HepG2 (cell line): Measurements from ENCODE around the gene FAM72A. TPM values are rescaled to one million over a fixed set of nuclear protein-coding genes. Genes with fewer than 3 reads are reported as not detected.
"Not testable (repeated sequence)": the region's sequence is repeated elsewhere in the genome, so short reads cannot be mapped to it uniquely, and the experiment has no call there.

ENCODE experiments used
- ATAC-seq: fragments of 200-7000 bp; cut with Tn5 transposase; 3 replicates; pipeline ENCODE4 v1.9.1; 2020; ENCODE audit warnings: mild to moderate bottlenecking, moderate library complexity
- BruUV-seq: library from RNA; stranded (reverse); fragments of 400-500 nt; replicated peaks from 2 replicates; lab custom pipeline; 2021; lab: Mats Ljungman, UMichigan
- CTCF ChIA-PET: fragments of 300-600 bp; formaldehyde crosslinking; extraction: SDS; loops from one replicate; lab custom pipeline; 2021; ENCODE audit warnings: low total read pairs, inconsistent platforms, low intra/inter-chr PET ratio; lab: Yijun Ruan, JAX
- POLR2A ChIA-PET: fragments of 350-600 bp; sonication (Branson Sonifier 250); formaldehyde crosslinking; loops from one replicate; lab custom pipeline; 2020; ENCODE audit warnings: antibody characterized with exemption, inconsistent platforms; lab: Yijun Ruan, JAX
- DNase-seq: peaks from one replicate; pipeline ENCODE4 v3.0.0-alpha.2; 2015; ENCODE audit warnings: low spot score
- FAIRE-seq: peaks from 3 replicates; lab custom pipeline; 2011; peaks lifted over from hg19 to GRCh38; lab: Jason Lieb, UNC
- H2AFZ ChIP-seq: one replicate; pipeline ENCODE4 v1.6.1; 2011; ENCODE audit warnings: low read length, inconsistent platforms
- H3K27ac ChIP-seq: fragments of 300-600 bp; 3 replicates; pipeline ENCODE4 v1.8.0; 2011; ENCODE audit warnings: mixed run types, mild to moderate bottlenecking, mixed read lengths, low read length, inconsistent platforms; ENCODE audit not compliant: insufficient read depth; ENCODE audit errors: extremely low read length
- H3K27me3 ChIP-seq, 2 experiments: fragments of 200-600 bp in 1 of 2; 2 replicates in 1 of 2; 3 replicates in 1 of 2; pipeline versions ENCODE4 v1.6.0 to v1.8.0; 2011; ENCODE audit warnings: low read length in 2 of 2, mild to moderate bottlenecking in 2 of 2, moderate library complexity in 2 of 2, inconsistent platforms in 1 of 2; ENCODE audit not compliant: insufficient read depth in 2 of 2, control insufficient read depth in 1 of 2
- H3K36me3 ChIP-seq, 2 experiments: fragments of 200-600 bp in 1 of 2; replicated peaks in 1 of 2; 2 replicates in 1 of 2; 3 replicates in 1 of 2; pipeline versions ENCODE4 v1.5.1 to v1.8.0; 2011; ENCODE audit warnings: low read length in 2 of 2, inconsistent platforms in 1 of 2; ENCODE audit not compliant: insufficient read depth in 2 of 2, control insufficient read depth in 1 of 2
- H3K4me1 ChIP-seq: 2 replicates; pipeline ENCODE4 v1.5.1; 2012; ENCODE audit warnings: low read length, inconsistent platforms; ENCODE audit not compliant: insufficient read depth
- H3K4me2 ChIP-seq: 2 replicates; pipeline ENCODE4 v1.6.0; 2011; ENCODE audit warnings: low read depth, low read length, inconsistent platforms
- H3K4me3 ChIP-seq, 3 experiments: fragments of 200-600 bp in 1 of 3; sonication (generic), shearing (Covaris generic) in 1 of 3; replicated peaks in 1 of 3; 2 replicates each; pipeline ENCODE4 v1.5.1; 2011 to 2016; ENCODE audit warnings: low read length in 3 of 3, inconsistent platforms in 2 of 3, low read depth in 2 of 3, mild to moderate bottlenecking in 2 of 3, control low read depth in 1 of 3, mixed read lengths in 1 of 3; ENCODE audit not compliant: insufficient read depth in 1 of 3
- H3K79me2 ChIP-seq: one replicate; pipeline ENCODE4 v1.6.1; 2011; ENCODE audit warnings: low read length, inconsistent platforms; ENCODE audit not compliant: insufficient read depth
- H3K9ac ChIP-seq: 2 replicates; pipeline ENCODE4 v1.6.0; 2011; ENCODE audit warnings: mild to moderate bottlenecking, low read depth, low read length, inconsistent platforms; ENCODE audit not compliant: insufficient read depth
- H3K9me3 ChIP-seq: 2 replicates; pipeline ENCODE4 v1.5.1; 2012; ENCODE audit warnings: mild to moderate bottlenecking, low read length
- H4K20me1 ChIP-seq: 2 replicates; pipeline ENCODE4 v1.6.0; 2011; ENCODE audit warnings: inconsistent platforms, mild to moderate bottlenecking, low read length, moderate library complexity; ENCODE audit not compliant: insufficient read depth
- HNRNPLL ChIP-seq: fragments of 200-400 bp; formaldehyde crosslinking; IDR thresholded peaks from 2 replicates; pipeline ENCODE4 v1.6.1; 2017; ENCODE audit warnings: mild to moderate bottlenecking, low read depth, low read length; ENCODE audit not compliant: poor library complexity, severe bottlenecking
- PHF8 ChIP-seq: sonication (generic); formaldehyde crosslinking; IDR thresholded peaks from 2 replicates; pipeline ENCODE4 v1.5.0; 2020; ENCODE audit warnings: missing genetic modification reagents
- SAP130 ChIP-seq: IDR thresholded peaks from 2 replicates; pipeline ENCODE4 v1.6.1; 2016; ENCODE audit warnings: low read depth
- TAF1 ChIP-seq: sonication (generic); formaldehyde crosslinking; IDR thresholded peaks from 2 replicates; pipeline ENCODE4 v1.4.0; 2020; ENCODE audit warnings: missing genetic modification reagents
- ZFY ChIP-seq: sonication (generic); formaldehyde crosslinking; IDR thresholded peaks from 2 replicates; pipeline ENCODE4 v1.4.0; 2020; ENCODE audit warnings: missing genetic modification reagents
- WGBS: methylation state at CpG from one replicate; pipeline ENCODE4 v1.1.6; 2017; ENCODE audit warnings: low lambda C conversion rate; 5-methylcytosine and 5-hydroxymethylcytosine counted together
- in situ Hi-C: cut with HindIII; loops from 2 replicates; pipeline ENCODE4 v1.10.0; 2017; ENCODE audit warnings: low pct_unique_long_range_greater_than_20kb; ENCODE audit not compliant: extremely low pct_ligation_motif_present
- intact Hi-C: fragments of 100-400 bp; cut with micrococcal nuclease; formaldehyde crosslinking; loops from one replicate; pipeline ENCODE4 v1.10.0; 2022; ENCODE audit not compliant: unreplicated experiment
- polyA plus RNA-seq, 8 experiments: library from polyadenylated mRNA; depleted of rRNA in 3 of 8; stranded (reverse) in 7 of 8; unstranded in 1 of 8; fragments of >200 nt; fragmentation: Illumina TruSeq in 4 of 8; extraction: Trizol in 4 of 8; gene quantifications; 2 replicates each; pipeline versions ENCODE4 v1.2.1 to v1.2.3, GENCODE V29; 2011 to 2016; ENCODE audit warnings: low read depth in 4 of 8, missing spikeins in 1 of 8, mixed read lengths in 1 of 8; ENCODE audit not compliant: insufficient read depth in 1 of 8
- total RNA-seq, 5 experiments: library from RNA; depleted of rRNA; stranded (reverse); fragments of >200 nt; fragmentation: Illumina TruSeq; extraction: Trizol; gene quantifications; 2 replicates each; pipeline ENCODE4 v1.2.3, GENCODE V29; 2016; ENCODE audit warnings: low read depth in 1 of 5
- TF ChIP-seq, protein P1 (sequence below): IDR thresholded peaks from 2 replicates; pipeline ENCODE4 v1.6.1; 2016; ENCODE audit warnings: control low read depth
- TF ChIP-seq, protein P2 (sequence below): sonication (generic); formaldehyde crosslinking; IDR thresholded peaks from 2 replicates; pipeline ENCODE4 v1.4.0; 2020; ENCODE audit warnings: missing genetic modification reagents

Gene FAM72A
- total and polyA plus RNA-seq, 2 of the 13 experiments (the other 11 are each of a cell fraction or from before 2014, with no cell fraction given): 7.1 to 11.1 TPM

DNA sequence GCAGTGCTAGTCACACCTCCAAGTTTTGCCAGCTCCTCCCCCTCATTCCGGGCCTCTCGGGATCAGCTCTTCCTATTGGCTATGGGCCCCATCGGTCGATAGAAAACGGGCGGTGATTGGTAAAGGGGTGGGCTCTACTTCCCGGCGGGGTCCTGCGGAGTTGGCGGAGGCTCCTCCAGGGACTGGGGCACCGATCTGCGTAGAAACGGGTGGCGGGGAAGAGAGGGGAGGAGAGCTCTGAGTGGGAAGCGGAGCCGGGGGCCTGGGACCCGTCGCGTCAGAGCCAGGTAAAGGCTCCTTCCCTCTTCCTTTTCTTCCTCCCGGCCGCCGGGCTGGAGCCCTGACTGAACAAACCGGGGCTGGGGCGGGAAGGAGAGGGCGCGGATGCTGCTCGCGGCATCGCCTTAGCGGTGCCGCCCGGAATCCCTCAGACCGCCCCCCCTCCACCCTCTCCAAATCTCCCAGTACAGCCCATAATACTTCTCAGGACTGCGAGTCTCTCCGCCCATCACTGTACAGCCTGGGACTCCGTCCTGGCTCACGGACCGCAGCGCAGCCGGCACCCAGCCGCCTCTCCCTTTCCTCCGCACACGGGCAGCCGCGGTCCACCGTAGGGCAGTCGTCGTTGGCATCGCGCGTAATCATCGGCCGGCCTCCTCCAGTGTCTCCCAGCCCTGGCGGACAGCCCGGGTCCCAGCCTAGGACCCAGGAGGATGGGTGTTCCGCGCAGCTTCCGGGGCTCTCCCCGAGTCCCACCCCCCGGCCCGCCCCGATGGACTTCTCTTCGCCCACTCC lies 922 bp upstream of the FAM72A start, which contains the start of gene SRGAP2:
TSS of gene SRGAP2 (plus strand) at position 178 of the 795 bp plus-strand sequence. CDS start 2,430 bp downstream, outside the sequence.
- peak within 1 kb of the TSS; percentile 35 for H3K27ac ChIP-seq
- H3K9me3 ChIP-seq, intact Hi-C loops, DNase-seq, H4K20me1 ChIP-seq, FAIRE-seq, H3K36me3 ChIP-seq, in situ Hi-C loops, POLR2A ChIA-PET, CTCF ChIA-PET, H3K79me2 ChIP-seq, H2AFZ ChIP-seq, H3K27me3 ChIP-seq, H3K4me1 ChIP-seq: not testable (repeated sequence)
- H3K4me3 ChIP-seq: peak within 1 kb of the TSS in 2 of 3 experiments; percentile 60 to 65; a peak in 3 of 6 replicates
- ATAC-seq: peak; percentile 73
- 3% methylated on average over 12 of the region's 63 CpGs for WGBS
- H3K9ac ChIP-seq: 0 out of 2 replicates have a peak within 1 kb of the TSS, but pooled peaks have one; percentile 22
- 0 out of 2 replicates have a peak within 1 kb of the TSS, but pooled peaks have one; percentile 23 for H3K4me2 ChIP-seq
- peak; percentile 45; the same call in 1 of the 2 replicates for TF ChIP-seq SAP130 (CRISPR knock-in tag)
- TF ChIP-seq, protein P1, sequence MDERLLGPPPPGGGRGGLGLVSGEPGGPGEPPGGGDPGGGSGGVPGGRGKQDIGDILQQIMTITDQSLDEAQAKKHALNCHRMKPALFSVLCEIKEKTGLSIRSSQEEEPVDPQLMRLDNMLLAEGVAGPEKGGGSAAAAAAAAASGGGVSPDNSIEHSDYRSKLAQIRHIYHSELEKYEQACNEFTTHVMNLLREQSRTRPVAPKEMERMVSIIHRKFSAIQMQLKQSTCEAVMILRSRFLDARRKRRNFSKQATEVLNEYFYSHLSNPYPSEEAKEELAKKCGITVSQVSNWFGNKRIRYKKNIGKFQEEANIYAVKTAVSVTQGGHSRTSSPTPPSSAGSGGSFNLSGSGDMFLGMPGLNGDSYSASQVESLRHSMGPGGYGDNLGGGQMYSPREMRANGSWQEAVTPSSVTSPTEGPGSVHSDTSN (CRISPR knock-in tag): peak; percentile 52; the same call in 1 of the 2 replicates
- peak; percentile 97 for TF ChIP-seq HNRNPLL
- TF ChIP-seq ZFY (CRISPR knock-in tag): peak; percentile 22; the same call in 1 of the 2 replicates
- TF ChIP-seq, protein P2, sequence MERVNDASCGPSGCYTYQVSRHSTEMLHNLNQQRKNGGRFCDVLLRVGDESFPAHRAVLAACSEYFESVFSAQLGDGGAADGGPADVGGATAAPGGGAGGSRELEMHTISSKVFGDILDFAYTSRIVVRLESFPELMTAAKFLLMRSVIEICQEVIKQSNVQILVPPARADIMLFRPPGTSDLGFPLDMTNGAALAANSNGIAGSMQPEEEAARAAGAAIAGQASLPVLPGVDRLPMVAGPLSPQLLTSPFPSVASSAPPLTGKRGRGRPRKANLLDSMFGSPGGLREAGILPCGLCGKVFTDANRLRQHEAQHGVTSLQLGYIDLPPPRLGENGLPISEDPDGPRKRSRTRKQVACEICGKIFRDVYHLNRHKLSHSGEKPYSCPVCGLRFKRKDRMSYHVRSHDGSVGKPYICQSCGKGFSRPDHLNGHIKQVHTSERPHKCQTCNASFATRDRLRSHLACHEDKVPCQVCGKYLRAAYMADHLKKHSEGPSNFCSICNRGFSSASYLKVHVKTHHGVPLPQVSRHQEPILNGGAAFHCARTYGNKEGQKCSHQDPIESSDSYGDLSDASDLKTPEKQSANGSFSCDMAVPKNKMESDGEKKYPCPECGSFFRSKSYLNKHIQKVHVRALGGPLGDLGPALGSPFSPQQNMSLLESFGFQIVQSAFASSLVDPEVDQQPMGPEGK (CRISPR knock-in tag): 0 out of 2 replicates have a peak, but pooled peaks have one; percentile 13
- peak; percentile 27; the same call in 1 of the 2 replicates for TF ChIP-seq TAF1 (CRISPR knock-in tag)
- 0 out of 2 replicates have a peak, but pooled peaks have one; percentile 25 for TF ChIP-seq PHF8 (CRISPR knock-in tag)
- BruUV-seq: TSS peak; percentile 40

DNA sequence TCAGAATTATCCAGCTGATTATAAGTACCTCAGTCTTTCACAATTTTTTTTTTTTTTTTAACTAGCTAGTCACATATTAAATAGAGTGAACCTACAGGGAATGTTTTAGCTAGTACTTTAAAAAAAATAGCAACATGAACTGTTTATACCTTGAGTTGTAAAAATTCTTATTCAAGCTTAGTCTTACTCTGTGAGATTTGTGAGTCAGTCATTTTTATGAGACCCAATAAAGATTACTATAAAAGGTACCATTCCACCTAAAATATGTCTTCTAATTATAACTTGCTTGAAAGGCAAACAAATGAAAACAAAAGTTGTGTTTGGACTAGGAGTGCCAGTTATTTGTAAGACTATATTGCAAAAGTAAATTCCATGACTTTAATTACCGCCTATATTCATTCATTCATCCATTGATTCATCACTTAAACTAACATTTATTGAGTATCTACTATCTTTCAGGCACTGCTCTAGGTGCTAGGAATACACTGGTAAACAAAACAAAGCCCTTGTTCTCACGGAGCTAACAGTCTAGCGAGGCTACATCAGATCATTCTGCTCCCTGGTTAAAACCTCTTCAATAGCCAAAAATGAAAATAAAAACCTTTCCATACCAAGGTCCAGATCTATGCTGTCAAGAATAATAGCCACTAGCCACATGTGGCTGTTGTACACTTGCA lies 5.8 kb downstream of the FAM72A start:
- H2AFZ ChIP-seq, H3K27me3 ChIP-seq, H3K4me2 ChIP-seq, FAIRE-seq, H3K4me3 ChIP-seq, H4K20me1 ChIP-seq, H3K9me3 ChIP-seq, POLR2A ChIA-PET, H3K9ac ChIP-seq, intact Hi-C loops, CTCF ChIA-PET, H3K27ac ChIP-seq, BruUV-seq, DNase-seq, in situ Hi-C loops, H3K79me2 ChIP-seq, H3K4me1 ChIP-seq, H3K36me3 ChIP-seq, ATAC-seq: not testable (repeated sequence)
- 55% methylated on average over 2 of the region's 3 CpGs for WGBS
